ENCODE results near the gene RAD51B.

DNA sequence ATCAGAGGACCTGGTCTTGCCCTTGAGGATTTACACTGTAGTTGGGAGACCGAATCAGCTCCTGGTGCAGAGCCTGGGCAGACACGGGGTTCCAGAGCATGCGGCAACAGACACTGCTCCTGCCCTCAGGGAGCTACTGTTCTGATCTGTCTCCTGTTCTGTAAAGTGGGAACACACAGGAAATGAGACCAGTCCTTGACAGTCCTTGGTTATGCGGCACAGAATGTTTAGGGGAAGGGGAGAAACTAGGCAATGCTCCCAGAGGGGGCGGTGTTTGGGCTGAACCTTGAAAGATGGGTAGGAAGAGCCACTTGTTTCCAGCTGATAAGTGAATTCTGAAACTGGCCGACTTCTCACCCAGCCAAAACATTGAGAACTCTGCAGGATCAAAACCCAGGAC, 840.9 kb downstream of the RAD51B start:
- TF ChIP-seq, protein P1, sequence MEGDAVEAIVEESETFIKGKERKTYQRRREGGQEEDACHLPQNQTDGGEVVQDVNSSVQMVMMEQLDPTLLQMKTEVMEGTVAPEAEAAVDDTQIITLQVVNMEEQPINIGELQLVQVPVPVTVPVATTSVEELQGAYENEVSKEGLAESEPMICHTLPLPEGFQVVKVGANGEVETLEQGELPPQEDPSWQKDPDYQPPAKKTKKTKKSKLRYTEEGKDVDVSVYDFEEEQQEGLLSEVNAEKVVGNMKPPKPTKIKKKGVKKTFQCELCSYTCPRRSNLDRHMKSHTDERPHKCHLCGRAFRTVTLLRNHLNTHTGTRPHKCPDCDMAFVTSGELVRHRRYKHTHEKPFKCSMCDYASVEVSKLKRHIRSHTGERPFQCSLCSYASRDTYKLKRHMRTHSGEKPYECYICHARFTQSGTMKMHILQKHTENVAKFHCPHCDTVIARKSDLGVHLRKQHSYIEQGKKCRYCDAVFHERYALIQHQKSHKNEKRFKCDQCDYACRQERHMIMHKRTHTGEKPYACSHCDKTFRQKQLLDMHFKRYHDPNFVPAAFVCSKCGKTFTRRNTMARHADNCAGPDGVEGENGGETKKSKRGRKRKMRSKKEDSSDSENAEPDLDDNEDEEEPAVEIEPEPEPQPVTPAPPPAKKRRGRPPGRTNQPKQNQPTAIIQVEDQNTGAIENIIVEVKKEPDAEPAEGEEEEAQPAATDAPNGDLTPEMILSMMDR (IDR thresholded peaks at IDR 0.05; ENCODE audit: poor library complexity) = no peak
- TF ChIP-seq EZH2phosphoT487 (IDR thresholded peaks at IDR 0.05; ENCODE audit: low read depth, severe bottlenecking, unreplicated experiment) (no peak), EZH2 (IDR thresholded peaks at IDR 0.05; ENCODE audit: borderline replicate concordance) (no peak)

All from hepatocyte (in vitro differentiated cells).